H1 (cell line): ENCODE results near the gene TPM2. TPM values are rescaled to one million over a fixed set of nuclear protein-coding genes. Genes with fewer than 3 reads are reported as not detected.

Experiments used
- CTCF ChIA-PET: fragments of 300-600 bp; sonication (Branson Sonifier 250); formaldehyde crosslinking; loops from one replicate; lab custom pipeline; 2021; ENCODE audit not compliant: partially characterized antibody; lab: Charles Lee
- POLR2A ChIA-PET: fragments of 300-600 bp; sonication (Branson Sonifier 250); formaldehyde crosslinking; loops from one replicate; lab custom pipeline; 2021; ENCODE audit warnings: inconsistent platforms; ENCODE audit not compliant: partially characterized antibody; lab: Charles Lee
- DNase-seq, 2 experiments: peaks; one replicate each; pipeline versions ENCODE4 v3.0.0 to v3.0.0-alpha.2; 2010 to 2022; ENCODE audit warnings: low spot score in 2 of 2, low read depth in 1 of 2, mixed read lengths in 1 of 2
- FAIRE-seq: peaks from 2 replicates; lab custom pipeline; 2011; peaks lifted over from hg19 to GRCh38; lab: Jason Lieb, UNC
- H2AFZ ChIP-seq: 2 replicates; pipeline ENCODE4 v1.8.1; 2012; ENCODE audit warnings: low read length, inconsistent platforms
- H2AK5ac ChIP-seq: 2 replicates; pipeline ENCODE4 v1.6.1; 2013; ENCODE audit warnings: low read depth, low read length
- H2BK120ac ChIP-seq: replicated peaks from 2 replicates; pipeline ENCODE3; 2013; ENCODE audit warnings: low read depth, low read length, inconsistent platforms
- H2BK12ac ChIP-seq: 2 replicates; pipeline ENCODE4 v1.6.1; 2013; ENCODE audit warnings: low read depth, low read length
- H2BK15ac ChIP-seq: 2 replicates; pipeline ENCODE4 v1.6.1; 2013; ENCODE audit warnings: low read length
- H2BK20ac ChIP-seq: 2 replicates; pipeline ENCODE4 v1.6.1; 2013; ENCODE audit warnings: low read length
- H2BK5ac ChIP-seq: 2 replicates; pipeline ENCODE4 v1.6.1; 2013; ENCODE audit warnings: low read depth, low read length
- H3K14ac ChIP-seq: 2 replicates; pipeline ENCODE4 v1.6.1; 2013; ENCODE audit warnings: inconsistent platforms; ENCODE audit not compliant: insufficient read length
- H3K18ac ChIP-seq: 2 replicates; pipeline ENCODE4 v1.6.1; 2013; ENCODE audit warnings: low read length; ENCODE audit errors: extremely low read depth
- H3K23ac ChIP-seq: 2 replicates; pipeline ENCODE4 v1.6.1; 2013; ENCODE audit warnings: inconsistent platforms; ENCODE audit not compliant: insufficient read length
- H3K23me2 ChIP-seq: 2 replicates; pipeline ENCODE4 v1.6.1; 2013; ENCODE audit warnings: low read depth, low read length
- H3K27ac ChIP-seq: 2 replicates; pipeline ENCODE4 v1.6.1; 2011; ENCODE audit warnings: low read depth, low read length, inconsistent platforms
- H3K27me3 ChIP-seq, 4 experiments: replicated peaks in 1 of 4; 1 replicate in 1 of 4; 2 replicates in 3 of 4; pipeline versions ENCODE4 v1.6.1 to v1.8.1; 2011 to 2013; ENCODE audit warnings: low read length in 3 of 4, mild to moderate bottlenecking in 3 of 4, inconsistent platforms in 2 of 4, mixed read lengths in 2 of 4, moderate library complexity in 1 of 4; ENCODE audit not compliant: control insufficient read depth in 3 of 4, insufficient read depth in 3 of 4; ENCODE audit errors: extremely low read depth in 1 of 4
- H3K36me3 ChIP-seq, 4 experiments: 2 replicates each; pipeline versions ENCODE4 v1.6.1 to v1.8.1; 2011 to 2013; ENCODE audit warnings: mild to moderate bottlenecking in 4 of 4, low read length in 3 of 4, moderate library complexity in 2 of 4, control low read depth in 1 of 4, inconsistent platforms in 1 of 4; ENCODE audit not compliant: insufficient read depth in 4 of 4, control insufficient read depth in 2 of 4
- H3K4ac ChIP-seq: replicated peaks from 2 replicates; pipeline ENCODE3; 2013; ENCODE audit warnings: low read length, low read depth, mixed read lengths, inconsistent platforms; ENCODE audit not compliant: insufficient read length
- H3K4me1 ChIP-seq, 4 experiments: replicated peaks in 1 of 4; 1 replicate in 1 of 4; 2 replicates in 3 of 4; pipeline versions ENCODE4 v1.6.1 to v1.8.1; 2011 to 2013; ENCODE audit warnings: low read length in 3 of 4, inconsistent platforms in 2 of 4, mixed read lengths in 1 of 4; ENCODE audit not compliant: insufficient read depth in 4 of 4, control insufficient read depth in 3 of 4
- H3K4me2 ChIP-seq, 2 experiments: 2 replicates each; pipeline versions ENCODE4 v1.6.1 to v1.8.1; 2011 to 2013; ENCODE audit warnings: low read depth in 2 of 2, low read length in 2 of 2, control low read depth in 1 of 2, inconsistent platforms in 1 of 2, mild to moderate bottlenecking in 1 of 2; ENCODE audit not compliant: insufficient read depth in 1 of 2
- H3K4me3 ChIP-seq, 4 experiments: fragments of 200-600, 300-600 bp in 1 of 4; sonication (generic), shearing (Covaris generic), sonication (Bioruptor Twin) in 1 of 4; 2 replicates each; pipeline versions ENCODE4 v1.5.1 to v1.8.1; 2011 to 2016; ENCODE audit warnings: low read length in 4 of 4, low read depth in 3 of 4, control low read depth in 2 of 4, inconsistent platforms in 2 of 4, mild to moderate bottlenecking in 2 of 4, mixed read lengths in 1 of 4, moderate library complexity in 1 of 4; ENCODE audit not compliant: insufficient read depth in 2 of 4; ENCODE audit errors: extremely low read depth in 1 of 4
- H3K56ac ChIP-seq: replicated peaks from 2 replicates; pipeline ENCODE3; 2013; ENCODE audit warnings: low read depth, mild to moderate bottlenecking, mixed read lengths, low read length, inconsistent platforms; ENCODE audit not compliant: insufficient read length
- H3K79me1 ChIP-seq: 2 replicates; pipeline ENCODE4 v1.6.1; 2013; ENCODE audit warnings: low read depth, low read length, control low read depth
- H3K79me2 ChIP-seq, 2 experiments: 2 replicates each; pipeline versions ENCODE4 v1.6.1 to v1.8.1; 2012 to 2013; ENCODE audit warnings: low read length in 2 of 2, mild to moderate bottlenecking in 2 of 2, inconsistent platforms in 1 of 2; ENCODE audit not compliant: insufficient read depth in 2 of 2, control insufficient read depth in 1 of 2
- H3K9ac ChIP-seq, 4 experiments: replicated peaks in 1 of 4; 1 replicate in 1 of 4; 2 replicates in 3 of 4; pipeline versions ENCODE4 v1.6.1 to v1.8.1; 2011 to 2013; ENCODE audit warnings: low read depth in 3 of 4, low read length in 3 of 4, control low read depth in 2 of 4, mild to moderate bottlenecking in 2 of 4, moderate library complexity in 2 of 4, inconsistent platforms in 1 of 4; ENCODE audit errors: extremely low read depth in 1 of 4
- H3K9me3 ChIP-seq, 2 experiments: 2 replicates each; pipeline versions ENCODE4 v1.6.1 to v1.8.1; 2012 to 2013; ENCODE audit warnings: mild to moderate bottlenecking in 2 of 2, moderate library complexity in 2 of 2, control low read depth in 1 of 2, inconsistent platforms in 1 of 2, low read depth in 1 of 2, low read length in 1 of 2, mixed read lengths in 1 of 2; ENCODE audit not compliant: insufficient read depth in 2 of 2
- H4K20me1 ChIP-seq, 2 experiments: replicated peaks in 1 of 2; 2 replicates each; pipeline versions ENCODE3 to v1.8.1; 2011 to 2013; ENCODE audit warnings: inconsistent platforms in 2 of 2, low read length in 2 of 2, mild to moderate bottlenecking in 1 of 2; ENCODE audit not compliant: insufficient read depth in 2 of 2, control insufficient read depth in 1 of 2
- H4K5ac ChIP-seq: 2 replicates; pipeline ENCODE4 v1.6.1; 2013; ENCODE audit warnings: low read length, low read depth, mixed read lengths, inconsistent platforms; ENCODE audit not compliant: insufficient read length
- H4K8ac ChIP-seq: 2 replicates; pipeline ENCODE4 v1.8.0; 2013; ENCODE audit warnings: mild to moderate bottlenecking, moderate library complexity, low read length, inconsistent platforms; ENCODE audit not compliant: insufficient read depth; ENCODE audit errors: extremely low read depth
- H4K91ac ChIP-seq: replicated peaks from 2 replicates; pipeline ENCODE3; 2013; ENCODE audit warnings: low read length, mixed read lengths, inconsistent platforms; ENCODE audit not compliant: insufficient read length
- CBX5 ChIP-seq: fragments of 300-800, 300-1000 bp; sonication (generic); IDR thresholded peaks from 2 replicates; pipeline ENCODE4 v1.7.1; 2016; ENCODE audit warnings: antibody characterized with exemption, low read length, low read depth
- CHD2 ChIP-seq: IDR thresholded peaks from 2 replicates; pipeline ENCODE4 v1.6.1; 2012; ENCODE audit warnings: low read length, improper control_type of control experiment
- CTBP2 ChIP-seq: IDR thresholded peaks from 2 replicates; pipeline ENCODE4 v1.7.0; 2011; ENCODE audit warnings: borderline replicate concordance, mild to moderate bottlenecking, moderate library complexity, mixed read lengths, low read length; ENCODE audit not compliant: insufficient read depth, insufficient read length
- GTF2F1 ChIP-seq: IDR thresholded peaks from 2 replicates; pipeline ENCODE4 v1.6.1; 2012; ENCODE audit warnings: low read depth, low read length, improper control_type of control experiment, borderline replicate concordance
- HDAC6 ChIP-seq: IDR thresholded peaks from one replicate; pipeline ENCODE4 v1.7.1; 2012; ENCODE audit warnings: low read depth, mild to moderate bottlenecking, inconsistent platforms, low read length, moderate library complexity
- POLR2AphosphoS5 ChIP-seq: IDR thresholded peaks from 2 replicates; pipeline ENCODE4 v1.6.1; 2011; ENCODE audit warnings: low read depth, low read length
- POU5F1 ChIP-seq: IDR thresholded peaks from 2 replicates; pipeline ENCODE4 v1.6.1; 2011; ENCODE audit warnings: low read depth, mild to moderate bottlenecking, low read length, moderate library complexity
- RFX5 ChIP-seq: IDR thresholded peaks from 2 replicates; pipeline ENCODE4 v1.6.1; 2011; ENCODE audit warnings: low read depth, low read length, improper control_type of control experiment, borderline replicate concordance
- RXRA ChIP-seq: IDR thresholded peaks from 2 replicates; pipeline ENCODE4 v1.6.1; 2011; ENCODE audit warnings: low read depth, mild to moderate bottlenecking, low read length, moderate library complexity; ENCODE audit not compliant: insufficient read depth
- SIN3A ChIP-seq, 2 experiments: IDR thresholded peaks in 1 of 2; conservative IDR thresholded peaks in 1 of 2; 2 replicates each; pipeline ENCODE4 v1.6.1; 2011 to 2012; ENCODE audit warnings: low read length in 2 of 2, improper control_type of control experiment in 1 of 2, low read depth in 1 of 2, mild to moderate bottlenecking in 1 of 2
- SP2 ChIP-seq: IDR thresholded peaks from 2 replicates; pipeline ENCODE4 v1.6.1; 2012; ENCODE audit warnings: mild to moderate bottlenecking, low read length, inconsistent platforms
- ZNF274 ChIP-seq: IDR thresholded peaks from 2 replicates; pipeline ENCODE4 v1.7.0; 2012; ENCODE audit warnings: low read length, borderline replicate concordance; ENCODE audit errors: extremely low read depth
- WGBS, 2 experiments: shearing (Covaris generic) in 1 of 2; methylation state at CpG; one replicate each; pipeline versions ENCODE4 v1.1.6 to v1.1.7; 2013 to 2015; ENCODE audit warnings: low lambda C conversion rate in 2 of 2, mixed read lengths in 2 of 2, inconsistent platforms in 1 of 2, low coverage in 1 of 2, missing lambda C conversion rate in 1 of 2; ENCODE audit not compliant: insufficient replicate concordance in 2 of 2, insufficient coverage in 1 of 2, insufficient read length in 1 of 2; ENCODE audit errors: extremely low coverage in 1 of 2, missing lambda C conversion rate in 1 of 2; 5-methylcytosine and 5-hydroxymethylcytosine counted together
- polyA plus RNA-seq, 7 experiments: library from polyadenylated mRNA; depleted of rRNA in 3 of 7; stranded (reverse) in 5 of 7; unstranded in 2 of 7; fragments of >200 nt in 5 of 7; fragments of 200-250 nt in 2 of 7; gene quantifications; 1 replicate in 5 of 7; 2 replicates in 1 of 7; 4 replicates in 1 of 7; pipeline versions ENCODE4 v1.2.1 to v1.2.3, GENCODE V29; 2011 to 2013; ENCODE audit warnings: missing spikeins in 2 of 7, mixed read lengths in 2 of 7
- total RNA-seq: library from RNA; stranded (reverse); fragmentation: NEBNext Ultra II Directional; extraction: Animal tissue kit (Norgen Biotek cat#: 25700); gene quantifications from 2 replicates; pipeline ENCODE4 v1.2.1, GENCODE V29; 2021
- TF ChIP-seq, protein P1 (sequence below): IDR thresholded peaks from 2 replicates; pipeline ENCODE4 v1.6.1; 2011; ENCODE audit warnings: low read depth, mild to moderate bottlenecking, low read length; ENCODE audit not compliant: insufficient read depth

Gene TPM2
- total and polyA plus RNA-seq, 2 of the 8 experiments (the other 6 are each of a cell fraction or from before 2014, with no cell fraction given), result 62.5 to 181 TPM

DNA sequence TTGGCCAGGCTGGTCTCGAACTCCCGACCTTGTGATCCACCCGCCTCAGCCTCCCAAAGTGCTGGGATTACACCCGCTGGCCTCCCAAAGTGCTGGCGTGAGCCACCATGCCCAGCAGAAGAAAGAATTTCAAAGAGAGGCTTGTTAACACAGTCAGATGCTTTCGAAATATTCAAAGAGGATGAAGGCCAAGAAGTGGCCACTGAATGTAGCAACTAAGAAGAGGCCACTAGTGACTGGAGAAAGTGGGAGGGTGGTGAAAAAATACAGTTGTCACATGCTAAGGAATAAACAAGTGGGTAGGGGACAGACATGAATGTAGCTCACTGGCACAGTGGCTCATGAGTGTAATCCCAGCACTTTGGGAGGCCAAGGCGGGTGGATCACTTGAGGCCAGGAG lies 13.0 kb upstream of the TPM2 start:
- H2BK12ac ChIP-seq, result no peak overlapping the region
- no peak overlapping the region for H3K4me2 ChIP-seq
- POLR2A ChIA-PET, result interaction anchor here (0.8 to 4.8 kb wide), 2 partner anchors 13 to 41 kb away, joined by 3 to 19 read pairs; partner anchors contain the start of gene TPM2
- peaks cover 0 to 6% of the 10 kb centered on the region in 2 experiments for H4K20me1 ChIP-seq
- H3K27me3 ChIP-seq, result no peaks in the 10 kb centered on the region
- peaks cover 46 to 92% (median 86%) of the 10 kb centered on the region in 4 experiments for H3K36me3 ChIP-seq
- H4K8ac ChIP-seq, result no peak overlapping the region
- no peak overlapping the region for H3K23ac ChIP-seq
- DNase-seq, result no peak
- no peak overlapping the region for H2BK5ac ChIP-seq
- FAIRE-seq, result no peak
- H2AFZ ChIP-seq, result no peak overlapping the region
- CTCF ChIA-PET, result interaction anchor here (1.1 to 13.1 kb wide), 5 partner anchors 8 to 40 kb away, joined by 3 to 199 read pairs (median 6); partner anchors contain the start of genes ARHGEF39 and TPM2
- H3K4ac ChIP-seq, result no peak overlapping the region
- H2BK120ac ChIP-seq, result no peak overlapping the region
- H2BK15ac ChIP-seq, result no peak overlapping the region
- no peak overlapping the region for H3K14ac ChIP-seq
- no peak overlapping the region for H3K4me3 ChIP-seq
- H4K91ac ChIP-seq, result no peak overlapping the region
- H4K5ac ChIP-seq, result no peak overlapping the region
- H3K9me3 ChIP-seq, result no peaks in the 10 kb centered on the region
- H3K9ac ChIP-seq, result no peak overlapping the region
- no peaks in the 10 kb centered on the region for H3K79me2 ChIP-seq
- no peak overlapping the region for H3K56ac ChIP-seq
- H3K18ac ChIP-seq, result no peak overlapping the region
- H2BK20ac ChIP-seq, result no peak overlapping the region
- WGBS, 2 experiments, result 99% methylated on average over 7 of the region's 7 CpGs; no CpG with 5 or more reads in 1 of the 2 experiments
- H3K23me2 ChIP-seq, result no peaks in the 10 kb centered on the region
- H3K4me1 ChIP-seq, result no peaks in the 10 kb centered on the region
- no peak overlapping the region for H3K27ac ChIP-seq
- H2AK5ac ChIP-seq, result no peak overlapping the region
- no peaks in the 10 kb centered on the region for H3K79me1 ChIP-seq
- TF ChIP-seq SIN3A (conservative IDR thresholded peaks at IDR 0.05 in 1 of 2, IDR thresholded peaks at IDR 0.05 in 1 of 2; ENCODE audit: low read depth in 1 of 2, low read length in 2 of 2) (no peak), SP2 (no peak), ZNF274 (no peak), RXRA (no peak), CHD2 (no peak), GTF2F1 (no peak), POU5F1 (no peak), RFX5 (no peak), HDAC6 (no peak), POLR2AphosphoS5 (no peak), CTBP2 (no peak), CBX5 (no peak)
- TF ChIP-seq, protein P1, sequence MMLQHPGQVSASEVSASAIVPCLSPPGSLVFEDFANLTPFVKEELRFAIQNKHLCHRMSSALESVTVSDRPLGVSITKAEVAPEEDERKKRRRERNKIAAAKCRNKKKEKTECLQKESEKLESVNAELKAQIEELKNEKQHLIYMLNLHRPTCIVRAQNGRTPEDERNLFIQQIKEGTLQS, result no peak
